ENCODE results near the gene TTC38. TPM values are rescaled to one million over a fixed set of nuclear protein-coding genes. Genes with fewer than 3 reads are reported as not detected.

Gene TTC38
- total and polyA plus RNA-seq, 4 donors, result 23.3 to 28.2 (median 25.3) TPM

DNA sequence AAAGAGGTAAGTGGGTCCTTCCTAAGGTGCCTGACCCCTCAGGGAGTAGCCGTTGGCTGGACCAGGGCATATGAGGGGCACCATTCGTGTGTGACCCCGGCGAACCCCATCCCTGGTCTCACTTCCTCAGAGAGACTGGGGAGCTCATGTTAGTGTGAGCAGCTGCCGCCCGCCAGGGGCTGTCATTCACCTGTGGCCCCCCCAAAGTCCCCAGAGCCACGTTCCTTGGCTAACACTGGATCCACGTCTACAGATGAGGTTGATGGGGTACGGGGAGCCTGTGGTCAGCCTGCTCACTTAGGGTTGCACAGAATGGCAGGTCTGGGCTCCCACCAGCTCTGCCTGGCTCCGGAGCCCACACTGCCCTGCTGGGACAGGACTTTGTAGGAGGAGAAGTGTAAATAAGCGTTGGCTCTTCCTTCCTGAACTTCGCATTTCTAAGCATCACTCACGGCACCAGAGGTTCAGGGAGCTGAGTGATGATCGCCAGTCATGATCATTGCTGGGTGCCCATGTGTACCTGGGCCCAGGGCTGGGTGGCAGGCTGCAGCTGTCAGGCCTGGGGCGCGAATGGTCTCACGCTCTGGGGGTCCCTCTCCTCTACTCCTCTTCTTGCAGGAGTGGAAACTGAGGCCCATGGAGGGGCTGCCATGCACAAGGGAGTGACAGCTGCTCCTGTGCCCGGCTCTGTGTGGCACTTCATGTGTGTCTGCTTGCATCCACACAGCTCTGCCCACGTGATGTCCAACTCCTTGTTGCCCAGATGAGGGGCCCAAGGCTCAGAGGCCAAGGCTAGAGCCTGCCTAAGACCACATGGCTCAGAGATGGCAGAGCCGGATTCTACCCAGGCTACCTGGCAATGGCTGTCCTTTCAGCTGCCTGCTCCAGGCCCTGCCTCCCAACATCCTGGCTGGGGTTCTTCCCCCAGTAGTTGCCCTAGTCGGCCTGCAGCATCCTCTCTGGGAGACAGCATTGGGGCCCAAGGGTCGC is 11.1 kb downstream of the TTC38 start:
- no peak for ATAC-seq (ENCODE audit: low FRiP score)
- 91 to 95% methylated on average over 22 of the region's 22 CpGs for WGBS, 2 donors
- no peak overlapping the region for H3K4me3 ChIP-seq (ENCODE audit: low read length in 2 of 2)
- no peaks in the 10 kb centered on the region for H3K4me1 ChIP-seq (ENCODE audit: control insufficient read depth in 1 of 2, insufficient read depth in 2 of 2, low read length in 2 of 2)
- H3K27me3 ChIP-seq (ENCODE audit: control insufficient read depth in 1 of 2, insufficient read depth in 2 of 2, low read length in 1 of 2), result no peaks in the 10 kb centered on the region
- DNase-seq, result no peak
- H3K9me3 ChIP-seq (ENCODE audit: control insufficient read depth, low read length), result no peaks in the 10 kb centered on the region
- intact Hi-C loops (cut with DNase I), result no loop called here
- no peak overlapping the region for H3K27ac ChIP-seq (ENCODE audit: low read depth in 1 of 2, low read length in 2 of 2)
- peaks cover 0 to 25% of the 10 kb centered on the region in 2 donors for H3K36me3 ChIP-seq (ENCODE audit: control insufficient read depth in 1 of 2, insufficient read depth in 2 of 2, low read length in 1 of 2)

DNA sequence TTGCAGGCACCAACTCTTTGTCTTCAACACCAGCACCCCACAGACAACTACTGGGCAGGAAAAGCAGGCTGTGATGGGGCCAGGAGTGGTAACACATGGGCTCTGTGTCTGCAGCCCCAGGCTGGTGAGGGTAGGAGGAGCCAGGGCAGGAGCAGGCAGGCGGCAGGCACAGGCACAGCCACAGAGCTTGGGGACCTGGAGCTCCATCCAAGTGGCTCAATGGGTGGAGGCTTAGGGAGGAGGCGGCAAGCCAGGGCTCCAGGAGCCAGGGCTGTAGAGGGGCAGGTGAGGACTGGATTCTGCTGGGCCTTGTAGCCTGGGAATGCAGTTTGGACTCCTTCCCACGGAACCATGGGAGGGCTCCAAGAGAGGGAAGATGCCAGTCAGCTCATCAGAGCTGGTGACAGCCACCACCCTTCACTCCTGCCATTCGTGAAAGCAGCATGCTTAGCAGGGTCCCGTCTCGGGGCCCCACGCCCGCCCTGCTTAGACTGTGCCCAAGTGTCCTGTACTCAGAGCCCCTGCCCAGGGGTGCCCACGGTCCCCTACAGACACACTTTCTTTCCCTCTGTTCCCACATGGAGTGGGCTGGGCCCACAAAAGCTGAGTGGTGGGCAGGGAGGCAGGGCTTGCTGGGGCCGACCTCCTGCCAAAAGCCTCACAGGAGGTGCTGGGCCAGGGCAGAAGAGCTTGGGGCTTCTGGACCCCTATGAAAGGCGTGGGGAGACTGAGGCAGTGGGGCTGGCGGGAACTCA is 12.4 kb downstream of the TTC38 start:
- Histone ChIP-seq H3K4me3 (ENCODE audit: low read length in 2 of 2) (no peak overlapping the region), H3K9me3 (ENCODE audit: control insufficient read depth, low read length) (no peaks in the 10 kb centered on the region), H3K27me3 (ENCODE audit: control insufficient read depth in 1 of 2, insufficient read depth in 2 of 2, low read length in 1 of 2) (no peaks in the 10 kb centered on the region), H3K27ac (ENCODE audit: low read depth in 1 of 2, low read length in 2 of 2) (no peak overlapping the region), H3K36me3 (ENCODE audit: control insufficient read depth in 1 of 2, insufficient read depth in 2 of 2, low read length in 1 of 2) (peaks cover 0 to 23% of the 10 kb centered on the region in 2 donors), H3K4me1 (ENCODE audit: control insufficient read depth in 1 of 2, insufficient read depth in 2 of 2, low read length in 2 of 2) (no peaks in the 10 kb centered on the region)
- ATAC-seq (ENCODE audit: low FRiP score) (no peak), DNase-seq (no peak)
- 92 to 94% methylated on average over 12 of the region's 12 CpGs for WGBS, 2 donors
- intact Hi-C loops (cut with DNase I), result no loop called here

DNA sequence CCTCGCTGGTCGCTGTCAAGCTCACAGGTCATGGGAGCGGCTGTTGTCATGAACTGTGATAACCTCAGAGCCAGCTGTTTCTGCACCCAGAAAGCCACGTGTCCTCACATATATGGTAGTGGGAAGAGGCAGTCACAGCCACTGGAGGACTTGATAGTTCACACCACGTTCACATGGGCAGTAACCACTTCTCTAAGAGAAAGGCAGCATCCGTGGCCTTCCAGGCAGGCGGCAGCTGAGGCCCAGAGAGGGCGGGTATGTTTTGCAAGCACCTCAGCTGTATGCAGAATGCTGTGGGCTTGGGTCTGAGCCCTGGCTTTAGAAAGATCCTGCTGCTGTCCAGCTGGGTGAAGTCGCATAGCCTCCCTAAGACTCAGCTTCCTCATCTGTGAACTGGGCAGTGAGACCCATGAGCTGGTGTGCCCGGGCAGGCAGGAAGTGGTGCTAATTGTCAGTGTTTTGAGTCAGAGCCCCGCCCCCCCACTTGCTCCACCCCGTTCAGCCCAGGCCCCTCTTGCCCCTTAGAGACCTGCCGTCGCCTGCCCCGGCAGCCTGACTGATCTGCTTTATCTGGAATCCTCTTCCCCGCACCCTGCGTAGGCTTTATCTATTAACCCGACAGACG is 13.3 kb downstream of the TTC38 start:
- 82 to 85% methylated on average over 19 of the region's 19 CpGs for WGBS, 2 donors
- no peaks in the 10 kb centered on the region for H3K4me1 ChIP-seq (ENCODE audit: control insufficient read depth in 1 of 2, insufficient read depth in 2 of 2, low read length in 2 of 2)
- no peaks in the 10 kb centered on the region for H3K27me3 ChIP-seq (ENCODE audit: control insufficient read depth in 1 of 2, insufficient read depth in 2 of 2, low read length in 1 of 2)
- DNase-seq (peak in 1 of 2 donors; percentile 42), ATAC-seq (ENCODE audit: low FRiP score) (no peak)
- H3K4me3 ChIP-seq (ENCODE audit: low read length in 2 of 2), result no peak overlapping the region
- peaks cover 0 to 19% of the 10 kb centered on the region in 2 donors for H3K36me3 ChIP-seq (ENCODE audit: control insufficient read depth in 1 of 2, insufficient read depth in 2 of 2, low read length in 1 of 2)
- intact Hi-C loops (cut with DNase I), result no loop called here
- no peak overlapping the region for H3K27ac ChIP-seq (ENCODE audit: low read depth in 1 of 2, low read length in 2 of 2)
- H3K9me3 ChIP-seq (ENCODE audit: control insufficient read depth, low read length), result no peaks in the 10 kb centered on the region

DNA sequence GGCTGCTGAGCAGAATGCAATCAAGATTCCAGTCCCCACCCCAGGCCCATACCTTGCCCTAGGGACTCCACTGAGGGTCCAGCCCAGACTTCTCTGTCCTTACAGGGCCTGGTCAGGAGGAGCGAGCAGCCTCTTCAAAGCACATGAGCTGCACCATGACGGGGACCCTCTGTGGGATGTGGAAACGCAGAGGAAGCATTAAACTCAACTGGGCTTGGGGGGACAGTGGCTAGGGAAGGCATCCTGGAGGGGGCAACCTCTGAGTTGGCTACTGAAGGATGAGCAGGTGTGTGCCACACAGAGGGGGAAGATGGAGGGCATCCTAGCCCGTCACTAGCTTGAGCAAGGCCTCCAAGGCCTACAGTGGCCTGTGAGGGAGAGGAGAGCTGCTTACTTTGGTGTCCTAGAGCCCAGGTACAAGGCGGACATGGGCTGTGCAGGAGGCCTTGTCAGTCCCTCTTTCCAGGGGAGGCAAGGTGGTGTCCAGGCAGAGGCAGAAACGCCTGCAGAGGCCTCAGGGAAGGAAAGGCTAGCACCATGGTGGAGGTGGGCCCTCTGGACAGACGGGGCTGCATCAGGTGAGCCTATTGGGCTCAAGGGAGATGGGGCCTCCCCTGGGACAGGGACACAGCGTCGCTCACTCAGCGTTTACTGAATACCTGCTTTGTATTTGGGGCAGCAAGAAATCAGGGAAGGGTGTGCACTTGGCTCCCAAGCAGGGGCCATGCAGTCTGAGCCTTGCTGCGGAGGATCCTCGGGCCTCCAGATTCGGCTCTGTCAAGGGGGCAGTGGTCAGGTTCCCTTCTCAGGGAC is 14.3 kb downstream of the TTC38 start:
- H3K4me1 ChIP-seq (ENCODE audit: control insufficient read depth in 1 of 2, insufficient read depth in 2 of 2, low read length in 2 of 2), result no peaks in the 10 kb centered on the region
- H3K4me3 ChIP-seq (ENCODE audit: low read length in 2 of 2), result no peak overlapping the region
- DNase-seq, result no peak
- H3K36me3 ChIP-seq (ENCODE audit: control insufficient read depth in 1 of 2, insufficient read depth in 2 of 2, low read length in 1 of 2), result peaks cover 0 to 19% of the 10 kb centered on the region in 2 donors
- no peak for ATAC-seq (ENCODE audit: low FRiP score)
- no peak overlapping the region for H3K27ac ChIP-seq (ENCODE audit: low read depth in 1 of 2, low read length in 2 of 2)
- H3K9me3 ChIP-seq (ENCODE audit: control insufficient read depth, low read length), result no peaks in the 10 kb centered on the region
- no peaks in the 10 kb centered on the region for H3K27me3 ChIP-seq (ENCODE audit: control insufficient read depth in 1 of 2, insufficient read depth in 2 of 2, low read length in 1 of 2)
- 94% methylated on average over 13 of the region's 13 CpGs for WGBS, 2 donors
- intact Hi-C loops (cut with DNase I), result no loop called here

DNA sequence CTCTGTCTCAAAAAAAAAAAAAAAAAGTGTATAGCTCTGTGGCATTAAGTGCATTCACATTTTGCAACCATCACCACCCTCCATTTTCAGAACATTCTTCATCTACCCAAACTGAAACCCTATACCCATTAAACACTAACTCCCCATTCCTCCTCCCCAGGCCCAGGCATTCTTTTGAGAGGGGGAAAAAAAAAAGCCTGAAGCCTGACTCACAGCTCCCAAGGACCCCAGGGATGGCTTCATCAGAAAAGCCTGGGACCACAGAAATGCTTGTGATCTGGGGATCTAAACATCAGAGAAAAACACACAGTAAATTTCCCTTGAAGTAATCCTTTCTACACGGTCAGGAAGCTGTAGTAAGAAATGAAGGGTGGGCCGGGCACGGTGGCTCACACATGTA is 18.2 kb downstream of the TTC38 start:
- no peak overlapping the region for H3K27ac ChIP-seq (ENCODE audit: low read depth in 1 of 2, low read length in 2 of 2)

DNA sequence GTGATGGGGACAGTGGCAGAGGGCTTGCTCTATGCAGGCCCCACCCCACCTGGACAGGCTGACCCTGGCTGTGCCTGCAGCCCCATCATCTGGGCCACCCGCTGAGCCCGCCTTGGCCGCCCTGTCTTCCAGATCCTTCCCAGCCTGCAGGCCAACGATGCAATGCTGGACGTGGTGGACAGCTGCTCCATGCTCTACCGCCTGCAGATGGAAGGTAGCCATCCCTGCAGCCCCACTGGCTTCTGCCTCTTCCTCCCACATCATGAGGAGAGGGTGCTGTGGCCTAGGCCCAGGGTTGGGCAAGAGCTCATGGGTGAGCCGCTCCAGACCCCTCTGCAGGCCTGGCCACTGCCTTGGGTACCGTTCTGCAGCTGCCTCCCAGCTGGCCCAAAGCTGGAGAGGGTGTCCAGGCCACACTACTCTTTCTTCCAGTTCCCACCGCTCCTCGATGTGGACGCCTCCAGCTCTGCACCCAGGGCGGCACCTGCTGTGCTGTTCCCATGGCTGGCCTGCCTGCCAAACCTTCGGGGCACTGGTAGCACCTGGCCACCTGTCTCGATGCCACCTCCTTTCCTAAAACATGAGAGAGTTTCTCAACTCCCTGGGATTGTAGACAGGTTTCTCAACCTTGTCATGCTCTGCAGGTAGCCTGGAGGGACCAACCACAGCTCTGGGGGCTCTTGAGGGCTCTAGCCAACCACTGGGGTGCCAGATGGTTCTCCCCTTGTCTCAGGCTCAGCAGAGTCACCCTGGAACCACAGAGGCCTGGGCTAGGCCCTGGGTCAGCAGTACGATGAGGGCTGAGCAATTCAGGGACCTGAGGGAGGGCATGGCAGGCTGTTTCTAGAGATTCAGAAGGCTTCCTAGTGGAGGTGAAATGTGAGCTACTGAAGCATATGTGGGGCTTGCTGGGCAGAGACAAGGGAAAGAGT is 19.4 kb downstream of the TTC38 start:
- WGBS, 2 donors, result 91 to 95% methylated on average over 15 of the region's 15 CpGs
- Histone ChIP-seq H3K27ac (ENCODE audit: low read depth in 1 of 2, low read length in 2 of 2) (no peak overlapping the region), H3K9me3 (ENCODE audit: control insufficient read depth, low read length) (no peaks in the 10 kb centered on the region), H3K36me3 (ENCODE audit: control insufficient read depth in 1 of 2, insufficient read depth in 2 of 2, low read length in 1 of 2) (peaks cover 0 to 4% of the 10 kb centered on the region in 2 donors), H3K4me1 (ENCODE audit: control insufficient read depth in 1 of 2, insufficient read depth in 2 of 2, low read length in 2 of 2) (no peaks in the 10 kb centered on the region), H3K27me3 (ENCODE audit: control insufficient read depth in 1 of 2, insufficient read depth in 2 of 2, low read length in 1 of 2) (no peaks in the 10 kb centered on the region), H3K4me3 (ENCODE audit: low read length in 2 of 2) (no peak overlapping the region)
- DNase-seq (peak in 1 of 2 donors; percentile 59), ATAC-seq (ENCODE audit: low FRiP score) (no peak)
- intact Hi-C loops (cut with DNase I), result no loop called here

More for the DNA sequence above, 18.2 kb downstream of the TTC38 start:
- Histone ChIP-seq H3K36me3 (ENCODE audit: control insufficient read depth in 1 of 2, insufficient read depth in 2 of 2, low read length in 1 of 2) (peaks cover 0 to 7% of the 10 kb centered on the region in 2 donors), H3K9me3 (ENCODE audit: control insufficient read depth, low read length) (no peaks in the 10 kb centered on the region), H3K4me1 (ENCODE audit: control insufficient read depth in 1 of 2, insufficient read depth in 2 of 2, low read length in 2 of 2) (no peaks in the 10 kb centered on the region), H3K27me3 (ENCODE audit: control insufficient read depth in 1 of 2, insufficient read depth in 2 of 2, low read length in 1 of 2) (no peaks in the 10 kb centered on the region), H3K4me3 (ENCODE audit: low read length in 2 of 2) (no peak overlapping the region)
- no peak for DNase-seq
- WGBS, 2 donors, result 90 to 93% methylated on average over 3 of the region's 3 CpGs
- ATAC-seq (ENCODE audit: low FRiP score), result no peak
- intact Hi-C loops (cut with DNase I), result no loop called here

DNA sequence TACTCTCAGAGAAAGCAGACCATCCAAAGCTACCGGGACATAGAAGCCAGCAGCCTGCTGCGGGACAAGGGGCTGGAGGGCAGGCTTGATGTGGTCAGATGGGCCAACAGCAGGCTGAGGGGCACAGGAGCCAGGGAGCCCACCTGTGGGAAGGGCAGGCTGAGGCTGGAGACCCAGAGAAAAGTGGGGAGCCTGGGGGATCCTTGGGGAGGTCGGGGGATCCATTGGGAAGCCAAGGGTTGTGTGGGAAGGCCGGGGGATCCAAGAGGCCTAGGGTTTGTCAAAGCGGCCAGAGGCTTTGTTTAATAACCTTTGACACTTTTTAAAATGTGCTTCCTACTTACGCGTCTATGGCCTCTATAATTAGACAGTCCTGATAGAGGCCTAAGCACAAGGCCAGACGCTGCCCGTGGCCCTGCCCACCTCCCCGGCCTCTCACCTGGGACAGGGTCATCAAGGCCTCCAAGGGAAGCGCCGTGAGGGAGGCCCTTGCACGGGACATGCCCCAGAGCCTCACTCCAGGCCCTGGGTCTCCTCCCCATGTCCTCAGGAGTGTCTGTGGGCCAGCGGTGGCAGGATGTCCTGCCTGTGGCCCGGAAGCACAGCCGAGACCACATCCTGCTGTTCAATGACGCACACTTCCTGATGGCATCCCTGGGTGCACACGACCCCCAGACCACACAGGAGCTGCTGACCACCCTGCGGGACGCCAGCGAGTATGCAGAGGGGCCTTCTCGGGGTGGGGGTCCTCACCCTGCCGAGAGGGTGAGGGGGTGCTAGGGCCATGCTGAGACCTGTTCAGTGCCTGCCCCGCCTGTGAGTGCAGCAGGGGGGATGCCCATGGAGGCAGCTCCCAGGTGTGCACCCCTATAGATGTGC is 20.3 kb downstream of the TTC38 start:
- DNase-seq, result peak; percentile 76 to 78
- Histone ChIP-seq H3K4me3 (ENCODE audit: low read length in 2 of 2) (no peak overlapping the region), H3K27me3 (ENCODE audit: control insufficient read depth in 1 of 2, insufficient read depth in 2 of 2, low read length in 1 of 2) (no peaks in the 10 kb centered on the region), H3K36me3 (ENCODE audit: control insufficient read depth in 1 of 2, insufficient read depth in 2 of 2, low read length in 1 of 2) (peaks cover 0 to 3% of the 10 kb centered on the region in 2 donors), H3K27ac (ENCODE audit: low read depth in 1 of 2, low read length in 2 of 2) (no peak overlapping the region), H3K9me3 (ENCODE audit: control insufficient read depth, low read length) (no peaks in the 10 kb centered on the region), H3K4me1 (ENCODE audit: control insufficient read depth in 1 of 2, insufficient read depth in 2 of 2, low read length in 2 of 2) (no peaks in the 10 kb centered on the region)
- 80 to 84% methylated on average over 24 of the region's 24 CpGs for whole genome bisulfite sequencing, 2 donors
- no peak for ATAC-seq (ENCODE audit: low FRiP score)
- intact Hi-C loops (cut with DNase I), result no loop called here
